HCT116 (cell line): Measurements from ENCODE around the gene METTL13. TPM values are rescaled to one million over a fixed set of nuclear protein-coding genes. Genes with fewer than 3 reads are reported as not detected.

Experiments
- ATAC-seq: fragments of 200-7000 bp; cut with Tn5 transposase; 2 replicates; pipeline ENCODE4 v1.9.1; 2020; ENCODE audit warnings: mild to moderate bottlenecking, moderate library complexity
- BruUV-seq: library from RNA; stranded (reverse); fragments of 400-500 nt; replicated peaks from 2 replicates; lab custom pipeline; 2021; lab: Mats Ljungman, UMichigan
- CTCF ChIA-PET: fragments of 300-600 bp; sonication (Branson Sonifier 250); formaldehyde crosslinking; loops from one replicate; lab custom pipeline; 2021; ENCODE audit warnings: antibody characterized with exemption; lab: Charles Lee
- POLR2A ChIA-PET: fragments of 300-600, 350-600 bp; sonication (Branson Sonifier 250); formaldehyde crosslinking; loops from one replicate; lab custom pipeline; 2021; ENCODE audit warnings: antibody characterized with exemption; lab: Charles Lee
- RAD21 ChIA-PET, 2 experiments: fragments of 300-600 bp; sonication (Branson Sonifier 250); formaldehyde crosslinking; loops; one replicate each; lab custom pipeline; 2023; ENCODE audit warnings: low total read pairs in 2 of 2; ENCODE audit not compliant: uncharacterized antibody in 2 of 2, unreplicated experiment in 2 of 2, low non-redundant PET in 1 of 2; lab: Charles Lee
- DNase-seq: peaks from one replicate; pipeline ENCODE4 v3.0.0-alpha.2; 2010; ENCODE audit warnings: low read depth, low spot score
- H2AFZ ChIP-seq: fragments of 200-600 bp; shearing (Covaris generic), sonication (generic); 2 replicates; pipeline ENCODE4 v1.6.1; 2017; ENCODE audit warnings: low read depth, mixed run types, mixed read lengths, antibody characterized with exemption, low read length; ENCODE audit not compliant: poor library complexity, severe bottlenecking
- H3K27ac ChIP-seq: 2 replicates; pipeline ENCODE4 v1.5.1; 2012; ENCODE audit warnings: low read depth, low read length
- H3K27me3 ChIP-seq: fragments of 200-600 bp; sonication (generic); 2 replicates; pipeline ENCODE4 v1.6.1; 2016; ENCODE audit warnings: mixed run types, low read length, mixed read lengths; ENCODE audit not compliant: insufficient read depth
- H3K36me3 ChIP-seq, 2 experiments: fragments of 200-500 bp in 1 of 2; fragments of 200-600 bp in 1 of 2; sonication (Bioruptor generic) in 1 of 2; sonication (generic) in 1 of 2; 2 replicates each; pipeline versions ENCODE4 v1.5.1 to v1.6.1; 2014 to 2016; ENCODE audit warnings: low read length in 2 of 2, inconsistent platforms in 1 of 2, mixed read lengths in 1 of 2, mixed run types in 1 of 2; ENCODE audit not compliant: insufficient read depth in 2 of 2, control insufficient read depth in 1 of 2
- H3K4me1 ChIP-seq, 2 experiments: fragments of 200-600 bp in 1 of 2; sonication (generic) in 1 of 2; 2 replicates each; pipeline versions ENCODE4 v1.5.1 to v1.6.1; 2012 to 2017; ENCODE audit warnings: low read length in 2 of 2, inconsistent platforms in 1 of 2, mild to moderate bottlenecking in 1 of 2, mixed read lengths in 1 of 2, mixed run types in 1 of 2, moderate library complexity in 1 of 2; ENCODE audit not compliant: insufficient read depth in 2 of 2, control insufficient read depth in 1 of 2
- H3K4me2 ChIP-seq: fragments of 200-600 bp; sonication (generic); 2 replicates; pipeline ENCODE4 v1.6.1; 2017; ENCODE audit warnings: mixed run types, low read length, mixed read lengths
- H3K4me3 ChIP-seq, 2 experiments: fragments of 200-600 bp in 1 of 2; sonication (generic) in 1 of 2; replicated peaks in 1 of 2; 2 replicates each; pipeline ENCODE4 v1.5.1; 2011 to 2016; ENCODE audit warnings: low read length in 2 of 2, control low read depth in 1 of 2, low read depth in 1 of 2, mild to moderate bottlenecking in 1 of 2, mixed read lengths in 1 of 2, mixed run types in 1 of 2
- H3K79me2 ChIP-seq: fragments of 200-600 bp; sonication (generic); 2 replicates; pipeline ENCODE4 v1.6.1; 2017; ENCODE audit warnings: mild to moderate bottlenecking, mixed run types, low read length, moderate library complexity, mixed read lengths; ENCODE audit not compliant: insufficient read depth
- H3K9ac ChIP-seq: fragments of 200-600 bp; sonication (generic); 2 replicates; pipeline ENCODE4 v1.6.1; 2016; ENCODE audit warnings: low read length, mixed read lengths
- H3K9me2 ChIP-seq: fragments of 200-600 bp; sonication (generic), shearing (Covaris generic); 2 replicates; pipeline ENCODE4 v1.6.1; 2017; ENCODE audit warnings: mixed run types, mild to moderate bottlenecking, moderate library complexity; ENCODE audit not compliant: insufficient read depth
- H3K9me3 ChIP-seq, 2 experiments: fragments of 200-500 bp in 1 of 2; fragments of 200-600 bp in 1 of 2; sonication (Bioruptor generic) in 1 of 2; sonication (generic) in 1 of 2; 2 replicates each; pipeline ENCODE4 v1.6.1; 2014 to 2017; ENCODE audit warnings: low read length in 2 of 2, mixed read lengths in 2 of 2, inconsistent platforms in 1 of 2, low read depth in 1 of 2, mild to moderate bottlenecking in 1 of 2, mixed run types in 1 of 2, moderate library complexity in 1 of 2; ENCODE audit not compliant: control insufficient read depth in 1 of 2, insufficient read depth in 1 of 2
- H4K20me1 ChIP-seq: fragments of 200-600 bp; sonication (generic), shearing (Covaris generic); 2 replicates; pipeline ENCODE4 v1.6.1; 2017; ENCODE audit warnings: mixed run types, mild to moderate bottlenecking, moderate library complexity; ENCODE audit not compliant: insufficient read depth
- ATF3 ChIP-seq: IDR thresholded peaks from 2 replicates; pipeline ENCODE4 v1.6.1; 2012
- CBX3 ChIP-seq: IDR thresholded peaks from 2 replicates; pipeline ENCODE4 v1.6.1; 2012; ENCODE audit warnings: low read depth
- CTCF ChIP-seq, 3 experiments: fragments of 200-600 bp in 1 of 3; sonication (generic) in 1 of 3; IDR thresholded peaks in 2 of 3; conservative IDR thresholded peaks in 1 of 3; 2 replicates each; pipeline ENCODE4 v1.5.1; 2012 to 2017; ENCODE audit warnings: low read depth in 2 of 3, low read length in 2 of 3, antibody characterized with exemption in 1 of 3, borderline replicate concordance in 1 of 3, control low read depth in 1 of 3, mild to moderate bottlenecking in 1 of 3, mixed read lengths in 1 of 3, mixed run types in 1 of 3, moderate library complexity in 1 of 3; ENCODE audit not compliant: insufficient read depth in 1 of 3
- EGR1 ChIP-seq: IDR thresholded peaks from 2 replicates; pipeline ENCODE4 v1.6.1; 2012; ENCODE audit warnings: low read depth
- ELF1 ChIP-seq: IDR thresholded peaks from 2 replicates; pipeline ENCODE4 v1.6.1; 2012; ENCODE audit warnings: low read depth, borderline replicate concordance
- EZH2 ChIP-seq: fragments of 200-600 bp; sonication (generic); IDR thresholded peaks from 2 replicates; pipeline ENCODE4 v1.6.1; 2017; ENCODE audit warnings: antibody characterized with exemption, mixed run types
- EZH2phosphoT487 ChIP-seq: fragments of 200-600 bp; IDR thresholded peaks from 2 replicates; pipeline ENCODE4 v1.6.1; 2018; ENCODE audit warnings: antibody characterized with exemption, borderline replicate concordance
- MAX ChIP-seq: IDR thresholded peaks from 2 replicates; pipeline ENCODE4 v1.6.1; 2012
- REST ChIP-seq: IDR thresholded peaks from 2 replicates; pipeline ENCODE4 v1.6.1; 2012; ENCODE audit warnings: low read depth
- SP1 ChIP-seq: IDR thresholded peaks from 2 replicates; pipeline ENCODE4 v1.6.1; 2012; ENCODE audit warnings: low read depth
- TCF7L2 ChIP-seq: IDR thresholded peaks from 2 replicates; pipeline ENCODE4 v1.7.0; 2011; ENCODE audit warnings: borderline replicate concordance, inconsistent platforms; ENCODE audit not compliant: insufficient read depth, insufficient read length; ENCODE audit errors: extremely low read depth
- ZFX ChIP-seq: fragments of 450-650 bp; IDR thresholded peaks from 2 replicates; pipeline ENCODE4 v1.6.1; 2017
- ZNF274 ChIP-seq: fragments of 200-500 bp; sonication (Bioruptor generic); IDR thresholded peaks from 2 replicates; pipeline ENCODE4 v1.6.1; 2014; ENCODE audit warnings: mild to moderate bottlenecking, low read depth, low read length, inconsistent platforms
- intact Hi-C: fragments of 100-400 bp; cut with micrococcal nuclease; formaldehyde crosslinking; loops from 2 replicates; pipeline ENCODE4 v1.10.0; 2022
- total RNA-seq: library from RNA; stranded (reverse); gene quantifications from one replicate; pipeline ENCODE4 v1.2.1, GENCODE V29; 2021; ENCODE audit not compliant: unreplicated experiment

METTL13 gene
- total RNA-seq, 1 experiment from 2014 or later = 33.9 TPM

- TF ChIP-seq CTCF (IDR thresholded peaks at IDR 0.05 in 2 of 3, conservative IDR thresholded peaks at IDR 0.05 in 1 of 3; ENCODE audit: borderline replicate concordance in 1 of 3, insufficient read depth in 1 of 3, low read depth in 2 of 3, low read length in 2 of 3) (no peak), EGR1 (no peak), EZH2 (no peak), MAX (no peak), ATF3 (no peak), SP1 (no peak), CBX3 (no peak), ZNF274 (no peak)
Observed at GRCh38 chr1:171841931-171842761, 60.7 kb downstream of the METTL13 start (continued).

DNA sequence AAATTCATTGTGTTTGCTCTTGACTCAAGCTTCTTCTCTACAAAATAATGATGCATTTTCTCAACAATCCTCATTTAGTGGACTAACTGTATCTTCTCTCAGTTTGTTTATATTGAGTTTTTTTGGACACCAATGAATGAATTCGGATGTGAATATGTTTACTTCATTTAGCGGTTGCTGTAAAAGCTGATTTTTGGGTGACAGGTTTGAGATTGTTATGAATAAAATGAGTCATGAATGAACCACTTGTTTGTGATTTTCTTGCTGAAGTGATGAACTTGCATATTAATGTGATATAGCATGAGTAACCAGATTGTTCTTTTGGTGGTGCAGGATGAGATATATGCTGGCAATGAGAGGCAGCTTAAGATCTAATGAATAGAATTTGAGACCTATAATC, 62.9 kb downstream of the METTL13 start:
- Histone ChIP-seq H3K27me3 (0 out of 2 replicates have a peak, but pooled peaks cover 4% of the 10 kb centered on the region), H3K4me2 (no peak overlapping the region), H3K79me2 (no peaks in the 10 kb centered on the region), H3K4me1 (peaks cover 0 to 18% of the 10 kb centered on the region in 2 experiments; a peak in 2 of 4 replicates), H3K9me3 (no peaks in the 10 kb centered on the region), H4K20me1 (no peaks in the 10 kb centered on the region), H3K9ac (no peak overlapping the region), H3K4me3 (no peak overlapping the region), H3K27ac (no peak overlapping the region), H3K9me2 (no peaks in the 10 kb centered on the region), H2AFZ (no peak overlapping the region), H3K36me3 (no peaks in the 10 kb centered on the region)
- CTCF ChIA-PET = no interaction called here
- DNase-seq (no peak), ATAC-seq (no peak)
- POLR2A ChIA-PET = no interaction called here
- RAD21 ChIA-PET = no interaction called here
- no TSS peak for BruUV-seq
- intact Hi-C loops = no loop called here
- TF ChIP-seq CBX3 (no peak), TCF7L2 (no peak), CTCF (IDR thresholded peaks at IDR 0.05 in 2 of 3, conservative IDR thresholded peaks at IDR 0.05 in 1 of 3; ENCODE audit: borderline replicate concordance in 1 of 3, insufficient read depth in 1 of 3, low read depth in 2 of 3, low read length in 2 of 3) (no peak), ATF3 (no peak), MAX (no peak), ZFX (no peak), EZH2 (no peak), ELF1 (no peak), REST (no peak), EZH2phosphoT487 (no peak)
